Liver (tissue), 2 donors: ENCODE measurements around the gene PCDHGA6.

Source experiments
- MAX ChIP-seq: IDR thresholded peaks from 2 replicates; pipeline ENCODE4 v1.6.1; 2016; ENCODE audit warnings: antibody characterized with exemption
- RAD21 ChIP-seq, 2 donors: IDR thresholded peaks; 2 replicates each; pipeline ENCODE4 v1.6.1; 2016; ENCODE audit warnings: antibody characterized with exemption in 2 of 2, mild to moderate bottlenecking in 2 of 2
- REST ChIP-seq: IDR thresholded peaks from 2 replicates; pipeline ENCODE4 v1.6.1; 2016; ENCODE audit warnings: antibody characterized with exemption, mild to moderate bottlenecking
- ZBTB33 ChIP-seq: IDR thresholded peaks from 2 replicates; pipeline ENCODE4 v1.6.1; 2016; ENCODE audit warnings: antibody characterized with exemption
- donor health status: healthy.

GRCh38 chr5:141369994-141370848 is 3.5 kb upstream of the PCDHGA6 start, which contains the start of gene PCDHGB3:
- no peak for TF ChIP-seq ZBTB33
- no peak for TF ChIP-seq MAX
- peak; percentile 50 to 60 for TF ChIP-seq RAD21 (IDR thresholded peaks at IDR 0.05)
- no peak for TF ChIP-seq REST
